ENCODE measurements around the gene TNFSF4. TPM values are rescaled to one million over a fixed set of nuclear protein-coding genes. Genes with fewer than 3 reads are reported as not detected.

TNFSF4 gene
- total and polyA plus RNA-seq, 7 donors = 0.04 to 0.28 (median 0.13) TPM

- no peak for DNase-seq
- Histone ChIP-seq H3K4me3 (no peak overlapping the region), H3K4me1 (no peaks in the 10 kb centered on the region), H3K27ac (no peak overlapping the region), H3K27me3 (ENCODE audit: insufficient read depth in 3 of 3, low read length in 2 of 3) (no peaks in the 10 kb centered on the region), H3K9me3 (no peaks in the 10 kb centered on the region), H3K36me3 (ENCODE audit: insufficient read depth in 1 of 2, low read depth in 1 of 2) (no peaks in the 10 kb centered on the region)
- no peak for ATAC-seq
- TF ChIP-seq, protein P1, sequence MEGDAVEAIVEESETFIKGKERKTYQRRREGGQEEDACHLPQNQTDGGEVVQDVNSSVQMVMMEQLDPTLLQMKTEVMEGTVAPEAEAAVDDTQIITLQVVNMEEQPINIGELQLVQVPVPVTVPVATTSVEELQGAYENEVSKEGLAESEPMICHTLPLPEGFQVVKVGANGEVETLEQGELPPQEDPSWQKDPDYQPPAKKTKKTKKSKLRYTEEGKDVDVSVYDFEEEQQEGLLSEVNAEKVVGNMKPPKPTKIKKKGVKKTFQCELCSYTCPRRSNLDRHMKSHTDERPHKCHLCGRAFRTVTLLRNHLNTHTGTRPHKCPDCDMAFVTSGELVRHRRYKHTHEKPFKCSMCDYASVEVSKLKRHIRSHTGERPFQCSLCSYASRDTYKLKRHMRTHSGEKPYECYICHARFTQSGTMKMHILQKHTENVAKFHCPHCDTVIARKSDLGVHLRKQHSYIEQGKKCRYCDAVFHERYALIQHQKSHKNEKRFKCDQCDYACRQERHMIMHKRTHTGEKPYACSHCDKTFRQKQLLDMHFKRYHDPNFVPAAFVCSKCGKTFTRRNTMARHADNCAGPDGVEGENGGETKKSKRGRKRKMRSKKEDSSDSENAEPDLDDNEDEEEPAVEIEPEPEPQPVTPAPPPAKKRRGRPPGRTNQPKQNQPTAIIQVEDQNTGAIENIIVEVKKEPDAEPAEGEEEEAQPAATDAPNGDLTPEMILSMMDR (IDR thresholded peaks at IDR 0.05) = no peak
- 96 to 100% (median 99%) methylated on average over 1 of the region's 1 CpG for WGBS, 3 donors
- intact Hi-C loops (cut with DNase I) = no loop called here
These were observed 6.5 kb upstream of the TNFSF4 start for GRCh38 chr1:173213665-173214064.

DNA sequence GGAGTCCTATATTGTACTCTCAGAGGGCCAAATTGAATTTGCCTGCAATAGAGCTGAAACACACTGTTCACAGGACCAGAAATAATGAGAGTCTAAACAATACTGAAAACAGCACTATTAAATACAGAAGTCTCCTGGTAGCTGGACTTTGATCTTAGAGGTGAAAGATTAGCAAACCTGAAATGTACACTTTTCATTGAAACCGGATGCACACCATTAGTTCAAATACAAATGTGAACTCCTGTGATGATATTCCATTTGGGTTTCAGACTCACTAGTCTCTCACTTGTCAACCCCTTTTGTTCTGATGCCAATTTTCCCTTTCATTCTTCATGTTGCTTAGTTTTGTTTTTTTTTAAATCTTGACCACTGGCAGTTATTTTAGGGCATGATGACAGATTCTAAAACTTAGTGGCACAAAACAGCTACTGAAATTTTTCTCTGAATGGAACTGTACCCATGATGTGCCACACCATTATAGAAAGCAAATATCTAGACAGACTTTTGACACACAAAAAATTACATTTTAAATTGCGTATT lies 5.9 kb upstream of the TNFSF4 start:
- intact Hi-C loops (cut with DNase I) = no loop called here
- WGBS, 3 donors = 91 to 94% (median 93%) methylated on average over 2 of the region's 2 CpGs
- no peaks in the 10 kb centered on the region for H3K36me3 ChIP-seq (ENCODE audit: insufficient read depth in 1 of 2, low read depth in 1 of 2)
- H3K9me3 ChIP-seq = no peaks in the 10 kb centered on the region
- H3K4me3 ChIP-seq = no peak overlapping the region
- no peaks in the 10 kb centered on the region for H3K27me3 ChIP-seq (ENCODE audit: insufficient read depth in 3 of 3, low read length in 2 of 3)
- no peaks in the 10 kb centered on the region for H3K4me1 ChIP-seq
- H3K27ac ChIP-seq = no peak overlapping the region
- no peak for ATAC-seq
- TF ChIP-seq, protein P1 (IDR thresholded peaks at IDR 0.05) = no peak
- no peak for DNase-seq

DNA sequence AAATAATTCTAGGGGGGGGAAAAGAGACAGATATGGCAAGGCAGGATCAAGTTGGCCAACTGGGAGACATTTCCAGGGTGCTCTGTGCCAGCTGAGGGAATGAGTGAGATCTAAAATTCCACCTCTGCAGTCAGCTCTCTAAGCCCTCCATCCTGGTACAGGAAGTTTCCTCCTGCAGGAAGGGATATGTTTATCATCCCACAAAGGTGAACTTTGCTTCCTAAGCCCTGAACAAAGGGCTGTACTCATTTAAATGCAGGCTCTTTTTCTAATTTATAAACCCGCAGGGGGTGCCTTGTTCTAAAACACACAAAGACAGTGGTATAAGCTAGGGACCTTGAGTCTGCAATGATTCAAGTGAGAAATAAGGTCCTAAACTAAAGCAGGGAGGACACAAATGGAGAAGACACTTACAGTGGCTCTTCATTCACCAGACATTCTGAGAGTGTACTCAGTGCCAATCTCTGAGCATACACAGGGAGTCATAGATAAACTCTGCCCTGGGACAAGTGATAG lies 3.6 kb upstream of the TNFSF4 start:
- Histone ChIP-seq H3K27me3 (ENCODE audit: insufficient read depth in 3 of 3, low read length in 2 of 3) (no peaks in the 10 kb centered on the region), H3K27ac (no peak overlapping the region), H3K4me3 (no peak overlapping the region), H3K4me1 (no peaks in the 10 kb centered on the region), H3K9me3 (no peaks in the 10 kb centered on the region), H3K36me3 (ENCODE audit: insufficient read depth in 1 of 2, low read depth in 1 of 2) (no peaks in the 10 kb centered on the region)
- DNase-seq (no peak), ATAC-seq (no peak)
- TF ChIP-seq, protein P1 (IDR thresholded peaks at IDR 0.05) = no peak
- intact Hi-C loops (cut with DNase I) = no loop called here
- 73 to 88% (median 83%) methylated on average over 1 of the region's 1 CpG for WGBS, 3 donors

GRCh38 chr1:173210283-173210682 lies 3.2 kb upstream of the TNFSF4 start:
- H3K4me3 ChIP-seq = no peak overlapping the region
- TF ChIP-seq, protein P1 (IDR thresholded peaks at IDR 0.05) = no peak

GRCh38 chr1:173208868-173209267 lies 1.7 kb upstream of the TNFSF4 start:
- Histone ChIP-seq H3K27me3 (ENCODE audit: insufficient read depth in 3 of 3, low read length in 2 of 3) (no peaks in the 10 kb centered on the region), H3K36me3 (ENCODE audit: insufficient read depth in 1 of 2, low read depth in 1 of 2) (no peaks in the 10 kb centered on the region), H3K9me3 (no peaks in the 10 kb centered on the region), H3K4me3 (no peak overlapping the region), H3K27ac (no peak overlapping the region), H3K4me1 (no peaks in the 10 kb centered on the region)
- no peak for DNase-seq
- ATAC-seq = no peak
- intact Hi-C loops (cut with DNase I) = loop anchor here in 1 of 2 donors (10.0 kb wide), 1 partner anchor 384 kb away; no protein-coding TSS in a partner anchor
- TF ChIP-seq, protein P1 (IDR thresholded peaks at IDR 0.05) = no peak
- WGBS, 3 donors = 77 to 82% (median 80%) methylated on average over 4 of the region's 4 CpGs

More at GRCh38 chr1:173210283-173210682, 3.2 kb upstream of the TNFSF4 start:
- Histone ChIP-seq H3K9me3 (no peaks in the 10 kb centered on the region), H3K27me3 (ENCODE audit: insufficient read depth in 3 of 3, low read length in 2 of 3) (no peaks in the 10 kb centered on the region), H3K27ac (no peak overlapping the region), H3K4me1 (no peaks in the 10 kb centered on the region), H3K36me3 (ENCODE audit: insufficient read depth in 1 of 2, low read depth in 1 of 2) (no peaks in the 10 kb centered on the region)
- no peak for ATAC-seq
- intact Hi-C loops (cut with DNase I) = no loop called here
- DNase-seq = no peak
- 54 to 64% (median 63%) methylated on average over 2 of the region's 2 CpGs for WGBS, 3 donors

Data from psoas muscle (tissue), 8 donors.